Retinal pigment epithelial cell (primary cell): ENCODE data around the gene LPCAT1.
A peak's percentile ranks its signal among the peaks of the same experiment; 100 is the strongest.

Source experiments
- DNase-seq: peaks from one replicate; pipeline ENCODE4 v3.0.0-alpha.2; 2010; ENCODE audit warnings: low read depth
- H3K4me3 ChIP-seq: 2 replicates; pipeline ENCODE4 v1.5.1; 2011; ENCODE audit warnings: mild to moderate bottlenecking, low read length, control low read depth, moderate library complexity
- TF ChIP-seq, protein P1 (sequence below): conservative IDR thresholded peaks from 2 replicates; pipeline ENCODE4 v1.5.1; 2011; ENCODE audit warnings: low read depth, low read length, control low read depth, inconsistent platforms

Gene LPCAT1

GRCh38 chr5:1552521-1553255 is 28.9 kb upstream of the LPCAT1 start:
- TF ChIP-seq, protein P1, sequence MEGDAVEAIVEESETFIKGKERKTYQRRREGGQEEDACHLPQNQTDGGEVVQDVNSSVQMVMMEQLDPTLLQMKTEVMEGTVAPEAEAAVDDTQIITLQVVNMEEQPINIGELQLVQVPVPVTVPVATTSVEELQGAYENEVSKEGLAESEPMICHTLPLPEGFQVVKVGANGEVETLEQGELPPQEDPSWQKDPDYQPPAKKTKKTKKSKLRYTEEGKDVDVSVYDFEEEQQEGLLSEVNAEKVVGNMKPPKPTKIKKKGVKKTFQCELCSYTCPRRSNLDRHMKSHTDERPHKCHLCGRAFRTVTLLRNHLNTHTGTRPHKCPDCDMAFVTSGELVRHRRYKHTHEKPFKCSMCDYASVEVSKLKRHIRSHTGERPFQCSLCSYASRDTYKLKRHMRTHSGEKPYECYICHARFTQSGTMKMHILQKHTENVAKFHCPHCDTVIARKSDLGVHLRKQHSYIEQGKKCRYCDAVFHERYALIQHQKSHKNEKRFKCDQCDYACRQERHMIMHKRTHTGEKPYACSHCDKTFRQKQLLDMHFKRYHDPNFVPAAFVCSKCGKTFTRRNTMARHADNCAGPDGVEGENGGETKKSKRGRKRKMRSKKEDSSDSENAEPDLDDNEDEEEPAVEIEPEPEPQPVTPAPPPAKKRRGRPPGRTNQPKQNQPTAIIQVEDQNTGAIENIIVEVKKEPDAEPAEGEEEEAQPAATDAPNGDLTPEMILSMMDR, result no peak
- peak overlapping the region; percentile 3 for H3K4me3 ChIP-seq
- peak; percentile 72 for DNase-seq

GRCh38 chr5:1551426-1552301 is 27.9 kb upstream of the LPCAT1 start:
- TF ChIP-seq, protein P1, result no peak
- DNase-seq, result no peak
- H3K4me3 ChIP-seq, result no peak overlapping the region

DNA sequence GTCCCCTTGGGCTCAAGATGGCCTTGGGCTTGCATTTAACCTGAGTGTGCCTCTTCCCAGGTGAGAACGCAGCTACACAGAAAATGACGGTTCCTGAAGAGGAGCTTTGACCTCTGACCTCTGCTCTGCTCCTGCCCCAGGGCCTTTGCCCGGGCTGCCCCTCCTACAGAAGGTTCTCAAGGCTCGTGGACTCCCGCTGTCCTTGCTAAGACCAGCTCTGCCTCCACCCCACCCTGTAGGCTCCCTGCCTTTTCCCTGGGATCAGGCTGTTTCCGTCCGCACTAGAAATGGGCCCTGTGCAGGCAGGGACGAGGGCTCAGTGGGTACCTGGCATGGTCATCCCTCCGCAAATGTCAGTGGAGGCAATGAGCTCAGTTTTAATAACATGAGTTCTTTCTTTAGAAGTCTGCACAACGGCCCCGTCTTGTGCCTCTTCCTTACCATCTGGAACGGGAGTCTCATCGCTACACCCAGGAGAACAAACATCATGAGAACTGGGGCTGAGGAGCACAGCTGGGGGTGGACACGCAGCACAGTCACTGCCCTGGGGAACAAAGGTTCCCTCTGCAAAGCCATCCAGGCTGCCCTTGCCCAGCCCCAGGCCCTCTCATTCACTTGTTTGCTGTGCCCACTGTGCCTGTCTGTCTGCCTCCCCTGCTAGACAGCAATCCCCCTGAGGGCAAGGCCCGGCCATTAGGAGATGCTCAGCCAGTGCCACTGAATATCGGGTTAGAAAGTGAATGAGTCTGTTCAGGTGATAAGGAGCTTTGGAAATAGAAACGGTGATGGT is 26.7 kb upstream of the LPCAT1 start:
- TF ChIP-seq, protein P1, result no peak
- H3K4me3 ChIP-seq, result no peak overlapping the region
- no peak for DNase-seq

GRCh38 chr5:1549475-1550030 is 25.8 kb upstream of the LPCAT1 start:
- no peak overlapping the region for H3K4me3 ChIP-seq
- DNase-seq, result no peak
- TF ChIP-seq, protein P1, result no peak

DNA sequence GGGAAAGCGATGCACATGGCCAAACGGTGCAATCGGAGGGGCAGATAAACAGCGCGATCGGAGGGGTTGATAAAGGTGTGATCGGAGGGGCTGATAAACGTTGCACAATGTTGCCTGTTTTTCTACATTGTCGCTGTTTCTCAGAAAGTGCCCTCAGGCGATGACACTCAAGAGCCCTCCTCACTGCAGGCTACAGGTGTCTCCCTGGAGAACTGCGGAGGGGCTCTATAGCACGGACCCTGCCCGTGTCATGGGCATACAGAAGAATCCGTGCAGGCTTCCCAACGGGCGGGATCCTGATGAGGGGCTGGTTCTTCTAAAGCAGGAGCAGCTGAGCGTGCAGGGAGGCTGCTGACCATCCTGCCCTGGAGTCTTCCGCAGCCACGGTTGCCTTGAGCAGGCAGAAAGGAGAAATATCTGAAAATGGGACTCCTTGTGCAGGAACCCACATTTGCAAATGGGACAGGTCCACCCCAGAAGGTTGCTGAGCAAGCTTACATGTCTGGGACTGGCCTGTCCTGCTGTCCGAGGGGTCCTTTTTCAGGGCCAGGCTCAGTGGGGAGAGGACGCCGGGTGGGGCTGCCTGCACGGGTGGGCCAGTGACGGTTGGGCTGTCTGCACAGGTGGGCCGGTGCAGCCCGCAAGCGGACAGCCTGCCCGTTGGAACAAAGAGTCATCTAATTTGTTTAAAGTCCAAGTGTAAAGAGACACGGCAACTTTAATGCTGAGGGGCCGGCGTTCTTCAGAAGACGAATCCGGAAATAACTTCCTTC is 25.1 kb upstream of the LPCAT1 start:
- TF ChIP-seq, protein P1, result no peak
- DNase-seq, result no peak
- H3K4me3 ChIP-seq, result no peak overlapping the region

- no peak overlapping the region for H3K4me3 ChIP-seq
- TF ChIP-seq, protein P1, result no peak
- no peak for DNase-seq
These were observed 23.9 kb upstream of the LPCAT1 start for GRCh38 chr5:1547655-1548054.
